ENCODE data around the gene SMTN.
"Not testable (repeated sequence)": the region's sequence is repeated elsewhere in the genome, so short reads cannot be mapped to it uniquely, and the experiment has no call there.

Gene SMTN

DNA sequence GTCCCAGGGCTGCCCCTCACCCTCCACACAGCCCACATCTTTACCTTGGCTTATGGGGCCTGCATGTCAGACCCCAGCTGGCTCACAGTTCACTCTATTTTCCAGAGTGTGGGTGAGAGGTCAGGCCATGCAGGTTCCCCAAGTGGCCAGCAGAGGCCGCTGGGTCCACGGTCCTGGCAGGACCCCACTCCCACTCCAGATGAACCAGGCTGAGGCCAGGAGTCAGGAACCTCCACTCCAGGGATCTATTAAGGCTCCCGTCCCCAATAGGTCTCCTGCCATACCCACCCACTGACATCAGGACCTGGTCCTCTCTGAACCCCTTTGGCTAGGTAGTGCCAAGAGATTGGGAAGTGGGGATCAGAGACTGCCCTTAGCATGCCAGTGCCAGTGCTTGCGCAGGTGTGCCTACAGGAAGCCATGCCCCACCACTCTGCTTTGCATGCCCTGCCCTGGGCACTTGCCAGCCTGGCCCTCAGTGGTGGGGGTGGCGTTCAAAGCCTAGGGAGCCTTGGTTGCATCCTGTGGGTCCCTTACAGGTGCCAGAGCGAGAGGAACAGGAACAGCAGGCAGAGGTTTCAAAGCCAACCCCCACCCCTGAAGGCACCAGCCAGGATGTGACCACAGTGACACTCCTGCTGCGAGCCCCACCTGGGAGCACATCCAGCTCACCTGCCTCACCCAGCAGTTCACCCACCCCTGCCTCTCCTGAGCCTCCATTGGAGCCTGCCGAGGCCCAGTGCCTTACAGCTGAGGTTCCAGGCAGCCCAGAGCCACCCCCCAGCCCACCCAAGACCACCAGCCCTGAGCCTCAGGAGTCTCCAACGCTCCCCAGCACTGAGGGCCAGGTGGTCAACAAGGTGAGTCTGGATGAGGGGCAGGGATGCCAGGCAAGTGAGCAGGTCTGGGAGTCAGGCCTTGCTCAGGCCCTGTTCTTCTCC lies 8.3 kb downstream of the SMTN start:
- DNase-seq (ENCODE audit: low spot score), result peak; percentile 51

DNA sequence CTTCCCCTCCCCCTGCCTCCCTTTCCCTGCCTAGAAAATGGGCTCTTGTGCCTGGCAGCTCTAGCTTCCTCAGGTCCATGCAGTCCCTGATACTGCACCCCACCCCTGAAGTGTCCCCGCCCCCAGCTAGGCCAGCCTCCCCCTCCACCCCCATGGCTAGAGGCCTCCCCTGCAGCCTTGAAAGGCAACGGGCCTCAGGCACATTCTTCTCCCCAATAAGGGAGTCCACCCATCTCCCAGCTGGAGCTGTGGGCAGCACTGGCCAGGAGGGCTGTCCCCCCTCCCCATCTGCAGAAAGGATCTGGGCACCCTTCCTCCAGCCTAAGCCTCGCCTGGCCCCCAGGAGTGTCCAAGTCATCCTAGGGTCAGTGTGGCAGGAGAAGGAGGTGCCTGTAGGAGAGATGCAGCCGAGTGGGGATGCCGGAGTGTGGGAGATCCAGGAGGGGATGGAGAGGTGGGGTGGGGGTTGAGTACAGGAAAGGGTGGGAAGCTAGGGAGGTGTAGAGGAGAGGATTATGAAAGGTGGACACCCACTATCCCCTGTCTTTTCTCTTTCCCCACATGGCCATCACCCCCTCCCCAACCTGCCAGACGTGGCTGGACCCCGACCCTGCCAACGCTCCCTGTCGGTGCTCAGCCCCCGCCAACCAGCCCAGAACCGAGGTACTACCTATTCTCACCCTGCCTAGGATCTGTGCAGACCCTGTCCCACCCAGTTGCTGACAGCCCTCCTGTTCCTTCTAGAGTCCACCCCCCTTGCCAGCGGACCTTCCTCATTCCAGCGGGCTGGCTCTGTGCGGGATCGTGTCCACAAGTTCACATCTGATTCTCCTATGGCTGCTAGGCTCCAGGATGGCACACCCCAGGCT lies 9.3 kb downstream of the SMTN start:
- DNase-seq (ENCODE audit: low spot score), result no peak

DNA sequence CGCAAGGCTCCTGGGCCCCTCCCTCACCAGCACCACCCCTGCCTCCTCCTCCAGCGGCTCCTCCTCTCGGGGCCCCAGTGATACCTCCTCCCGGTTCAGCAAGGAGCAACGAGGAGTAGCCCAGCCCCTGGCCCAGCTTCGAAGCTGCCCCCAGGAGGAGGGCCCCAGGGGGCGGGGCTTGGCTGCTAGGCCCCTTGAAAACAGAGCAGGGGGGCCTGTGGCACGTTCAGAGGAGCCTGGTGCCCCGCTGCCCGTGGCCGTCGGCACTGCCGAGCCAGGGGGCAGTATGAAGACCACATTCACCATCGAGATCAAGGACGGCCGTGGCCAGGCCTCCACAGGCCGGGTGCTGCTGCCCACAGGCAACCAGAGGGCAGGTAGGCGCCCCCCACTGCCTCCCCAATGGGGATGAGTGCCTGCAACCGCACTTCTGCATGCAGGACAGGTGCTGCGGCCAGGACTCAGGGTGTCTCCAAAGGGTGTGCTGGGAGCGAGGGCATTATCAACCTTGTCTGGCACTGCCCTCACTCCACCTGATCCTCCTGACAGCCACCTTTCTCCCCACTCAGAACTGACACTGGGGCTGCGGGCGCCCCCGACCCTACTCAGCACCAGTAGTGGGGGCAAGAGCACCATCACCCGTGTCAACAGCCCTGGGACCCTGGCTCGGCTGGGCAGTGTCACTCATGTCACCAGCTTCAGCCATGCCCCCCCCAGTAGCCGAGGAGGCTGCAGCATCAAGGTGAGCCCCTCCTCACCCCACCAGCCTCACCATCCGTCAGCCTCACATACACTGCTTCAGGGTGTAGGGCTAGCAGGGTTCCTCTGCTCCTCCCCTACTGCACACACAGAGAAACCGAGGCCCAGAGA lies 10.2 kb downstream of the SMTN start:
- no peak for DNase-seq (ENCODE audit: low spot score)

DNA sequence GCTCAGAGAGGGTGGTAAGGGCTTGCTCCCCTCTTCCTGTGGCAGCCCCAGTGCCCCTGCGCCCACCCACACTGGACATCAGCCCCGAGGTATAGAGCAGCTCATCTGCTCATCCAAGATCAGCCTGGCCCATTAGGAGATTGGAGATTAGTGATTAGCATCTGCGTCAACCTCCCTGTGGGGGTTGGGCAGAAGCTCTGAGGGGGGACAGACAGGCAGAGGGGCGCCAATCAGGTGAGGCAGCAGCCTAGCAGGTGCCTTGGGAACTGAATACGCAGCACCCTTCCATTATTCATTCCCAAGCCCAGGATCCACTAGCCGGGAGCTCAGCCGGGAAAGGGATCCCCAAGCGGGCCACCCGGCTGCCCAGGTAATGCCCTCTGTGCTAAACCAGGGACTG lies 11.0 kb downstream of the SMTN start:
- no peak for DNase-seq (ENCODE audit: low spot score)

DNA sequence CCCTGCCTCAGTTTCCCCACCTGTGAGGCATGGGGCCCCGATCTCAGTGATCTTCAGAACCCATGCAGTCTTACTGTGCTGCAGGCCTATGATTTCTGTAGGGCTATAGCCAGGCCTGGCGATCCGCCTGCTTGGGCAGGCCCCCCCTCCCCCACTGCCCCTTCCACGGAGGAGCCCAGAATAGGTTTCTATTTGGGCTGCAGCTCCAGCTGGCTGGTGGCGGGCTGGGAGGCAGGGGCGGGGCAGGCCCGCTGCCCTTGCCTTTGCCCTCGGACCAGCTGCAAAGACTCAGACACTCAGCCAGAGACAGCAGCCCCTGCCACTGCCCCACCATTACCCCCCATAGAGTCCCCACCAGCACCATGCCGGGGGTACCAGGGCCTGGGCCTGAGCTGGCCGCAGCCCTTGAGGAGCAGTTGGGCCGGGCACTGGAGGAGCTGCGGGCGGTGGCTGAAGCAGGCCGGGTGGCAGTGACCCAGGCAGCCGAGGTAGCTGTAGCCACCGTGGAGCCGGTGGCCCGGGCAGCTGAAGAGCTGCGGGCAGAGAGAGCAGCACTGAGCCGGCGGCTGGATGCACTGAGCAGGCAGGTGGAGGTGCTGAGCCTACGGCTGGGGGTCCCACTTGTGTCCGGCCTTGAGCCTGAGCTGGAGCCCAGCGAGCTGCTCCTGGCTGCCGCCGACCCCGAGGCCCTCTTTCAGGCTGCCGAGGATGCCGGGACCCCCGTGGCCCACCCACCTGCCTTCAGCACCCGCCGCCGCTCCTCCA lies 12.2 kb downstream of the SMTN start:
- DNase-seq (ENCODE audit: low spot score), result no peak

DNA sequence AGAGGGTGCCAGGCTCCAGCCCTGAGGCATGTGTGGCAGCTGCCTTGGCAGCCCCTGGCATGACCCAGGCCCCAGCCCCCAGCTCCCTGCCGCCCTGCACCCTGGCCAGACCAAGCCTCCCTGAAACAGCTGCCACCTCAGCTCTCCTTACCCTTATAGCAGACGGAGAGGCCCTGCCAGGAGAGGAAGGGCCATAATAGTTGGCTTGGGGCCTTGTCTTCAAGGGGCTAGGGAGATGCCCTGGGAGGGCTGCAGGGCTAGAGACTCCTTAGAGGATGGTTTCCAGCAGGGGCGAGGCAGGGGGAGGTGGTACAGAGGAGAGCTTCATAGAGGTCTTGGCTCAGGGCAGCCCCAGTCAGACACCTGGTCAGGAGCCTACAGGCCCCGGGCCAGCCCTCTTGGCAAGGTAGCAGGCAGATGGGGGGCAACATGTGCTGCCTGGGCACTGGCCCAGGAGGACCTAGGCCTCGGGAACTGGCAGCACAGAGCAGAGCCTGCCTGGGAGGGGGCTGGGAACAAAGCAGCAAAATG lies 13.0 kb downstream of the SMTN start:
- DNase-seq (ENCODE audit: low spot score), result no peak

DNA sequence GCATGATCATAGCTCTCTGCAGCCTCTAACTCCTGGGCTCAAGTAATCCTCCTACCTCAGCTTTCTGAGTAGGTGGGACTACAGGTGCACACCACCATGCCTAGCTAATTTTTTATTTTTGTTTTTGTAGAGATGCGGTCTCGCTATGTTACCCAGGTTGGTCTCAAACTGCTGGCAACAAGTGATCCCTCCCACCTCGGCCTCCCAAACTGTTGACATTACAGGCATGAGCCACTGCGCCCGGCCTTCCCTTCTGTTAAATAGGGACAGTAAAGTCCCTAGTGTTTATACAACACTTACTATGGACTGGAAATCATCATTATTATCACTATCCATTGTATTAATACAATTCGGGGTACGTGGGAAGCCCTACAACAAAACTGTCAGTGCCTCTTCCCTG lies 13.6 kb downstream of the SMTN start:
- DNase-seq (ENCODE audit: low spot score), result no peak

DNA sequence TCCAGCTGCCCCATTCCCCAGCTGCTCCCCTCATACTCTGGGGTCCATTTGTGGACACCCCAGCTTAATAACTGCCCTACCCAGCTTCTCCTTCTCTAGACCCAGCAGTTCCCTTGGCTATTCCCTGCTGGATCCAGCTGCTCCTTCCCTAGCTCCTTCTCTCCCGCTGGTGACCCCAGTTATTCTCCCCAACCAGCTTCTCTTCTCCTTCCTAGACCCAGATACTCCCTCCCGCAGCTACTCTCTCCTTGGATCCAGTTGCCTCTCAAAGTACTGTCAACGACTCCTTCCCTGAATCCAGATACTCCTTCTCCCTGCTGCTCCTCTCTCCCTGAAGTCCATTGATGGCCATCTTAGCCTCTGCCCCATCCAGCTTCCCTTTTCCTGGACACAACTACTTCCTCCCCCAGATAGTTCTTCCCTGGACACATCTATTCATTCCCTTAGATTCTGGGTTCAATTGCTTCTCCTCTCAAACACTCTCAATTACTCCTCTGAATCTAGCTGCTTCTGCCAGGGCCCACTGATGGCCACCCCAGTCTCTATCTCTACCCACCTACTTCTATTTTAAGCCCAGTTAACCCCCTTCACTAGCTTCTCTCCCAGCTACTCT lies 14.6 kb downstream of the SMTN start:
- DNase-seq (ENCODE audit: low spot score), result no peak

DNA sequence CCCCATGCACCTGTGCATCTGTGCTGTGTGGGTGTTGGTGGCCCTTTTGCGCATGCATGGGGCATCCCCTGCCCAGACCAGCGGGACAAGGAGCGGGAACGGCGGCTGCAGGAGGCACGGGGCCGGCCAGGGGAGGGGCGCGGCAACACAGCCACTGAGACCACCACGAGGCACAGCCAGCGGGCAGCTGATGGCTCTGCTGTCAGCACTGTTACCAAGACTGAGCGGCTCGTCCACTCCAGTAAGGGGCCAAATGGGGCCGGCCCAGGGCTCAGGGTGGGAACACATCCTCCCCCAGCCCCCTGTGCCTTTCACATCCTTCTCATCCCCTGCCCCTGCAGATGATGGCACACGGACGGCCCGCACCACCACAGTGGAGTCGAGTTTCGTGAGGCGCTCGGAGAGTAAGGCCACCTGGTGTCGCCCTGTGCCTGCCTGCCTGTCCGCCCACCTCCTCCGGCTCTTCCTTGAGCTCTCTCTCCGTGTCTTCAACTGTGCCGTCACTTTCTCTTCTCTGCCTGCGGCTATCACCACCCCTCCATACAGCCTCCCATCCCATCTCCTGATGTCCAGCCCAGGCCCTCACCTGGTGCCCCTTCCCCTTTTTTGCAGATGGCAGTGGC lies 15.7 kb downstream of the SMTN start:
- DNase-seq (ENCODE audit: low spot score), result no peak

DNA sequence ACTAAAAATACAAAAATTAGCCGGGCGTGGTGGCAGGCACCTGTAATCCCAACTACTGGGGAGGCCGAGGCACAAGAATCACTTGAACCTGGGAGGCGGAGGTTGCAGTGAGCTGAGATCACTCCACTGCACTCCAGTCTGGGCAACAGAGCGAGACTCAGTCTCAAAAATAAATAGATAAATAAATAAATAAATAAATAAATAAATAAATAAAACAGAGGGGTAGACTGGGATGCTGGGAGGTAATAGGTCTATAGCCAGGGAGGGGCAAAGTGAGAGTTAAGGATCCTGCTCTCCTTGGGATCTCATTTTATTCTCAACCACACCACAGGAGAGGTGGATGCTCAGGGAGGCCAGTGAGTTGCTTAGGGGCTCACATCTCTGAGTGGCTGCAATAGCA lies 16.4 kb downstream of the SMTN start:
- DNase-seq (ENCODE audit: low spot score), result not testable (repeated sequence)

DNA sequence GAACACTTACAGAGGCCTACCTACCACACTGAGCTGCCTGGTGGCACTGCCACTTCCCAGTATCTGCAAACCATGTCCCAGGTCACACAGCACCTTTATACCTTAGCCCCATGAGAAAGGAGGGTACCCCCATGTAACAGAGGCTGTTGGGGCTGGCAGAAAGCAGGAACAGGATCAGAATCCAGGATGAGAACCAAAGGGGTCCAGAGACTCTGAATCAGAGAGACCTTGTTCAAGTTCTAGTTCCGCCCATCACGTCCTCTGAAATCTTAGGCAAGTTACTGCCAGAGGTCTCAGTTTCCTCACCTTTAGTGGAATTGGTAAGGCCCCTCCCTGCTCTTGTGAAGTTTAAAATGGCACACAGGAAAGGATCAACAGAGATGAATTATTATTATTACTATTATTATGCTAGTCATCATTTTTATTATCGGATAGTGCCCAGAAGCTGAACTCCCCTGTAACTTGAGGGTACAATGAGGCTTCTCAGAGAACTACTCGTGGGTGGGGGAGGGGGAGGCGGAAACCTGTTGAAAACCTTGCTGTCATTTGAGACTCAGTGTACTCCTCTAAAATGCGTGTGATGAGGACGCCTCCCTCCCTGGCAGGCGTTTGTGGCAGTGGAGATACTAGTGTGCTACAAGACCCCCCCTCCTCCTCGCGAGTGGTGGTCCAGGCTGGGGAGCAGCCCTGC lies 17.0 kb downstream of the SMTN start:
- no peak for DNase-seq (ENCODE audit: low spot score)

DNA sequence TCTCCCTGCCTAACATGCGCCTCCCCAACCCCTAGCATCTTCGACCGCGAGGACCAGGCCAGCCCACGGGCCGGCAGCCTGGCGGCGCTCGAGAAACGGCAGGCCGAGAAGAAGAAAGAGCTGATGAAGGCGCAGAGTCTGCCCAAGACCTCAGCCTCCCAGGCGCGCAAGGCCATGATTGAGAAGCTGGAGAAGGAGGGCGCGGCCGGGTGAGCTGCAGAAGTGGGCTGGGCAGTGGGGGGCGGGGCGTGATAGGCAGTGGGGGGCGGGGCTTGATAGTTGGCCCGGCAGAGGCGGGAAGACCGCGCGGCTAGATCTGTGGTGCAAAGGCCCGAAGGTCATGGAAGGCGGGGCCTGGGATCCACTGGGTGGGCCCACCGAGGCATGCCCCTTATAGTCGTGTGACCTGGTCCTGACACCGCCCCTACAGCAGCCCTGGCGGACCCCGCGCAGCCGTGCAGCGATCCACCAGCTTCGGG lies 17.6 kb downstream of the SMTN start:
- DNase-seq (ENCODE audit: low spot score), result no peak

DNA sequence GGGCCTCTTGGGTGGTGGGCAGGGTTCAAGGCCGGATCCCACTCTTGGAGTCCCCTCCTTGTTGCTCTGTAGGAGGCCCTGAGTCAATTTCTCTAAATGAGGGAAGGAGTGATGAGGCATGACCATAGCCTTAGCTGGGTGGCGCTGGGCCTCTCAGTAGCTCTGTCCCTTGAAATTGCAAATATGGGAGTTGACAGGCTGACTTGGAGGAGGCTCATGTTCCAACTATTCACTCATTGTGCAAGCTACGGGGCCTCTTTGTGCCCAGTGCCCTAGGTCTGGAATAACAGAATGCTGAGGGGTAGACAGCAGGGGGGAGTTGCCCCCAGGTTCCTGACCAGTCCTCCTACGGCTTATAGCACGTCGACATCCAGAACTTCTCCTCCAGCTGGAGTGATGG lies 18.3 kb downstream of the SMTN start:
- no peak for DNase-seq (ENCODE audit: low spot score)

DNA sequence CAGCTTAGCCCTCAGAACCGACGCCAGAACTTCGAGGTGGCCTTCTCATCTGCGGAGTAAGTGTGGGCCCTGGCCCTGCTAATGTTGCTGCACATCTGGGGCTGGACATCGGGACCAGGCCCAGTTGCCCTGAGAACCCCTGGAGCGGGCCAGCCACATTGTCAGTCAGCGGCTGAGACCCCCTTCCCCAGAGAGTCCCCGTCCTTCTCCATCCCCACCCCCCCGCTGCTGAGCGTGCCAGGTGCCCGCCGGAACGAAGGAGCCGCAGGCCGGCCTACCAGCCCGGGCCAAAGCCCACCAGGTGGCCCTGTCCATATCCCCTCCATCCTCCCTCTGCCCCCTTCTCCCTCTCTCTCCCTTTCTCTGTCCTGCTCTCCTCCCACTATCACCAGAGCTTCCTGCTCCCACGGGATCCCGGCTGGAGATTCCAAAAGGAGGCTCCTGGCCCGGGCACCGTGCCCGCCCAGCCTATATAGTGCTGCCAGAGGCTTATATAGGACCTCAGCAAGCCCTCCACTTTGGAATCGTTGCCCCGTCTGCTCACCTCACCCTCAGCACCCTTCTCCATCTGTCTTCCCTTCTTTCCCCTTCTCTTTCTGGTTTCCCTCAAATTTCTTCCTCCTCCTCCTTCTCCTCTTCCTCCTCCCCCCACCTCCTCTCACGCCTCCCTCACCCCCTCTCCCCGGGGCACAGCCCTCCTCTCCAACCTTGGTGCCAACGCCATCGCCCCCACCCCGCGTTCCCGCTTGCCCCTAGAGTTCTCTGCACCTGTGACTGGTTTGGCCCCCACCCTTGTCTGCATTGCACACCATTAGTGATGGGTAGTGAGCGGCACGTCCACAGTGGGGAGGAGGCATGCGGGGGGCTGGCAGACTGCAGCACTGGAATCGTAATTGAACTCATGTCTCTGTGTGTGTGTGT lies 19.0 kb downstream of the SMTN start:
- no peak for DNase-seq (ENCODE audit: low spot score)

DNA sequence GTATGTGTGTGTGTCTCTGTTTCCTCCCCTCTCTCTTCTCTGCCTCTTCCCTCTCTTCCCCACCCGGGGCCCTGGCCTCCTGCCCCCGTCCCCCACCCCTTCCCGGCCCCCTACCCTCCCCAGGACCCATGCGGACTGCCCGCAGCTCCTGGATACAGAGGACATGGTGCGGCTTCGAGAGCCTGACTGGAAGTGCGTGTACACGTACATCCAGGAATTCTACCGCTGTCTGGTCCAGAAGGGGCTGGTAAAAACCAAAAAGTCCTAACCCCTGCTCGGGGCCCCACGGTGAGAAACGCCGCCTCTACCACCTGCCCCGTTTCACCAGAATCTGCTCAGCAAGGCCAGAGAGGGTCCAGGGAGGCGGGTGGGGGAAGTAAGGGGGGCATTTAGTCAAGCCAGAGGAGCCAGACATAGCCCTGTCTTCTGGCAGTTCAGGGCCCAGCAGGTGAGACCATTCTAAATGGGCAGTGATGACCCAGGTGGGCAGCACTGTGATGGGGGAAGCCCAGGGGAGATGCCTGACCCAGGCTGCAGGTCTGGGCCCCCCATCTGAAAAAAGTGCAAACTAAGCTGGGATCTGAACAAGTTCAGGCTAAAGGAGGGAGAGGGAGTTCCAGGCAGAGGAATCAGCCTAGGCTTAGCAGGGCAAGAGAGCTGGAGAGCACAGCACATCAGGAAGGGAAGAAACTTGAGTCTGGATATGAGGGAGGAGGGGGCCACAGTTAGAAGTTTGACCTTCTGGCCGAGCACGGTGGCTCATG lies 19.8 kb downstream of the SMTN start:
- no peak for DNase-seq (ENCODE audit: low spot score)

DNA sequence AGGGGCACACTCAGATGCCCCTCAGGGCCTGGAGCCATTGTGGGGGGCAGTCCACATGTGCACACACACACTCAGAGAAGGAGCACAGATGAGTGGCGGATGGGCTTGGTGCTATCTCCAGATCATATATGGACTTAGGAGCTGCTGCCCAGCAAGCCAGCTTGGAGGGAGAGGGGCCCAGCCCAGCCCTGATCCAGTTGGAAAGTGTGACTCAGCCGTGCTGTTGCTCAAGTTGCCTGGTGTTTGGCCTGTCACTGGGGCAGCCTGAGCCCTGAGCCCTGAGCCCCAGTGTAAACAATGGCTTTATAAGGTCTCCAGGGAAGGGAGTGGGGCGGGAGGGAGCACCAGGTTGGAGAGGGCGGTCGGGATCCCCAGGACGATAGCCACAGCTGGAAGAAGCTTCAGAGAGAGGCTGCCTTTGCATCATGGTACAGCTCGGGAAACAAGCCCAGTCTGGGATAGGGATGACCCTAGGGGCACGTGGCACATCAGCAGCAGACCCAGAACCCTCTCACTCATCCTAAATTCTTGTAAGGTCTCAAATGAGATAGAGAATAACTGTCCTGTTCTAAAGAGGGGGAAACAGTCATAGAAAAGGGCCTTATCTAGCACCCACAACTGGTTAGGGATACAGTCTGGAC lies 21.4 kb downstream of the SMTN start:
- no peak for DNase-seq (ENCODE audit: low spot score)

DNA sequence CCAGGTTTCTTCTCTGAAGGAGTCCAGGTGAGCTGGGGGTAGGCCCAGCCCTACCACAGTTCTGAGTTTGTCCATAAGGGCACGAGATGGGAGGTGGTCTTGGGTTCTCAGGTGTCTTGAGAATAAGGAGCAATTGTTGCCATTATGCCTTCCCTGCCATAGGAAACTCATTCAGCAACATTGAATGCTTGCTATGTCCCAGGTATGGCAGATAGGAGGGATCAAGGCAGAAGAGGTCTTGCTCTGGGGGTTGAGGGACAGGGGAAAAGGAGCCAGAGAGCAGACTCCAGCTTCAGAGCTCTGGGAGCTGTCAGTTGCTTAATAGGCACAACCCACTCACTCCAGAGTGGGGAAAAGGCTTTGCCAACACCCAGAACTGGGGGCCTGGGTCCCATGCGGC lies 22.0 kb downstream of the SMTN start:
- DNase-seq (ENCODE audit: low spot score), result no peak
